GM12873 (cell line): Measurements from ENCODE around the gene MEX3A.

Source experiments
- TF ChIP-seq, protein P1 (sequence below): IDR thresholded peaks from 2 replicates; pipeline ENCODE4 v1.5.1; 2012; ENCODE audit warnings: low read depth, mild to moderate bottlenecking, moderate library complexity, low read length, control low read depth; ENCODE audit not compliant: insufficient read depth; ENCODE audit errors: missing control alignments

The MEX3A gene

DNA sequence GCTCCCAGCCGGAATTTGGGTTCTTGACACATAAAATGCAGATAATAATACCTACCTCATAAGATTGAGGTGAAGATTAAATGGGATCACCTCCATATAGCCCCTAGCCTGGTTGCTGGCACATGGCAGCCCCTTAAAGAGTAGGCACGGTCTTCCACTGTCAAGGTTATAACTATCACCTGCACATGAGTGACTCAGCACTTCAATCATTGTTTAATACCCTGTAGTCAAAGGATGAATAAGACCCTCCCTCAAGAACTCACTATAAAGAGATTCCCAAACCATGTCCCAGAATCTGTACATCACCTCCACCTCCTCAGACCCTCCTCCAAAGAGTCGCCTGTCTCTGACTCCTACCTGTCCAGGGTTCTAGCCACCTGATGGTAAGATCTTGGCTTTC is 25.8 kb upstream of the MEX3A start:
- TF ChIP-seq, protein P1, sequence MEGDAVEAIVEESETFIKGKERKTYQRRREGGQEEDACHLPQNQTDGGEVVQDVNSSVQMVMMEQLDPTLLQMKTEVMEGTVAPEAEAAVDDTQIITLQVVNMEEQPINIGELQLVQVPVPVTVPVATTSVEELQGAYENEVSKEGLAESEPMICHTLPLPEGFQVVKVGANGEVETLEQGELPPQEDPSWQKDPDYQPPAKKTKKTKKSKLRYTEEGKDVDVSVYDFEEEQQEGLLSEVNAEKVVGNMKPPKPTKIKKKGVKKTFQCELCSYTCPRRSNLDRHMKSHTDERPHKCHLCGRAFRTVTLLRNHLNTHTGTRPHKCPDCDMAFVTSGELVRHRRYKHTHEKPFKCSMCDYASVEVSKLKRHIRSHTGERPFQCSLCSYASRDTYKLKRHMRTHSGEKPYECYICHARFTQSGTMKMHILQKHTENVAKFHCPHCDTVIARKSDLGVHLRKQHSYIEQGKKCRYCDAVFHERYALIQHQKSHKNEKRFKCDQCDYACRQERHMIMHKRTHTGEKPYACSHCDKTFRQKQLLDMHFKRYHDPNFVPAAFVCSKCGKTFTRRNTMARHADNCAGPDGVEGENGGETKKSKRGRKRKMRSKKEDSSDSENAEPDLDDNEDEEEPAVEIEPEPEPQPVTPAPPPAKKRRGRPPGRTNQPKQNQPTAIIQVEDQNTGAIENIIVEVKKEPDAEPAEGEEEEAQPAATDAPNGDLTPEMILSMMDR, result no peak

DNA sequence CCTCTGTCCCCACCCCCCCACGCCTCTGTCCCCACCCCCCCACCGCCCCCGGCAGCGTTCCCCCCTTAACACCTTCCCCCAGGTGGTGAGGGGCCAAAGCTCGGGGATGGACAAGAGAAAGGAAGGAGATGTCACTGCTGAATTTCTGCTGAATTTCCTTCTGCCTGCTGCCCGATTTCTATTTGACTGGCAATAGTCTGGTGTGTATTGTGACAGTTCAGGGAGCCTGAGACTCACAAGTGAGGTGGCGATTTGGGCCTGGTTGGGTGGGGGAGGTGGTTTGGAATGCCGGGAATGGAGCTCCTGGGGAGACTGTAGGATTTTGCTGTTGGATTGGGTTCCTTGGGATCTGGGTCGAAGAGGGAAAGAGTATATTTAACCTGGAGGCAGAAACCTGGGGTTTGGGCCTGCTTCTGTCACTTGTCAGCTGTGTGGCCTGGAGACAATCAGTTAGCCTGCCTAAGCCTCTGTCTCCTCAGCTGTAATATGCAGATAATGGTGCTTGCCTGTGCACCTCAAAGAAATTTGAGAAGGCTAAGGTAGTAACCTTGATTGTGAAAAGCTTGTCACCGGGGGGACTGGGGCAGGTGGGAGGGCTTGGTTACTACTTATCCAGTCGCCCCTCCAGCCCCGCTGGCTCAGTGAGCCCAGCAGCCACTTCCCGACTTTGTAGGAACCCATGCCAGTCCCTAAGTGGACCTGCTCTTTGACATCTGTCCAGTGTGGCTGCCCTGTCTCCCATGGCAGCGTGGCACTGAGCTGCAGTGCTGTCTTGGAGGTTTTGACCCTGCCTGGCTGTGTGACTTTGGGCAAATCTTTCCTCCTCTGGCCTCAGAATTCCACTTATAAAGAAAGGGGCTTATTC is 24.6 kb upstream of the MEX3A start:
- TF ChIP-seq, protein P1, result no peak

- TF ChIP-seq, protein P1, result no peak
Observed at GRCh38 chr1:156104861-156105832, 22.9 kb upstream of the MEX3A start.

DNA sequence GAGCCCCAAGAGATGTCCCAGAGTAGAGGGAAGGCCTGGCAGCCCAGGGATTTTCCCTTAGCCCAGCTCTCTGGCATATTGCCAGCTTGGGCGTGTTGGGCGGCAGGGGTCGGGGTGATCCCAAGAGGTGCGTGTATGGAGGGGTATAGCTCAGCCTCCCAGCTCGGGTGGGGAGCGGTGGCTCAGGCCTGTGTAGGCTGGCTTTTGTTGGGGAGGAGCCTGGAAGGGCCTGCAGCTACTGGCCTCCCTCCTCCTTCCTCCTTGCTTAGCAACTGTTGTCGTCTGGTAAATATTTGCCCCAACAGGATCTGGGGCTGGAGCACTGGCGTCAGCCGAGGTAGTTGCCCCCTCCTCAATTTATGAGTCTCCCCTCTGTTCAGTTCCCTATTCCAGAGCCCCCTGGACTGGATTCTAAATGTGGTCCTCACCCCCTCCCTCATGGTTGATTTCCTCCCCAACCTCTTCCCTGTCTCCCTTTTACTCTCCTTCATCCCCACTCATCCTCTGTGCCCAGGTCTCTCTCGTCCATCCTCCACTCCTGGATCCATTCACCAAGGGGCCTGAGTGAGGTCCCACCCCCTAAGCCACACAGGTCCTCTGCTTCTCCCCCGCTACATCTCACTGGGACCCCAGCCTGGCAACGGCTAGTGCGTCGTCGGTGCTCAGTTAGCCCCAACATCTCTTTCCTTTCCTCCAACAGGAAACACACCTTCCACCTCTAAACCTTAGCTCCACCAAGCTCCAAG is 22.0 kb upstream of the MEX3A start:
- TF ChIP-seq, protein P1, result no peak

DNA sequence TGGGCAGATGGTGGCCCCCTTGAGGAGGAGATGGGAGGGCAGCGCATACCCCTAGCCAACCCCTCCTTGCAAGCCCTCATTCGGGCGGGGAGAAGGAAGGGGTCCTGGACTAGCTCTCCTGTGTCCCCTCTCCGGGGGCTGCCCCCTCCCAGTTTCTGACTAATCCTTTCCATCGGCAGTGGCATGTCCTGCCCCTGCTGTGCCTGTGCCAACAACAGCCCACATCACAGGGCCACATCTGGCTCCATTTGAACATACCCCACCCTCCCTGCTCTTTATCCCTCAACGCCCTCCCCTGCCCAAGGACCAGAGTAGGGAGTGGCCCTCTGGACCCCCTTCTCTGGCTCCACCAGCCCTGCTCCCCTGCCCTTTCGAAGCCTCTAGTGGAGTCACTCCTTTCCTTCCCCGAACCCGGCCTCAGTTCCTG is 21.3 kb upstream of the MEX3A start:
- TF ChIP-seq, protein P1, result no peak

DNA sequence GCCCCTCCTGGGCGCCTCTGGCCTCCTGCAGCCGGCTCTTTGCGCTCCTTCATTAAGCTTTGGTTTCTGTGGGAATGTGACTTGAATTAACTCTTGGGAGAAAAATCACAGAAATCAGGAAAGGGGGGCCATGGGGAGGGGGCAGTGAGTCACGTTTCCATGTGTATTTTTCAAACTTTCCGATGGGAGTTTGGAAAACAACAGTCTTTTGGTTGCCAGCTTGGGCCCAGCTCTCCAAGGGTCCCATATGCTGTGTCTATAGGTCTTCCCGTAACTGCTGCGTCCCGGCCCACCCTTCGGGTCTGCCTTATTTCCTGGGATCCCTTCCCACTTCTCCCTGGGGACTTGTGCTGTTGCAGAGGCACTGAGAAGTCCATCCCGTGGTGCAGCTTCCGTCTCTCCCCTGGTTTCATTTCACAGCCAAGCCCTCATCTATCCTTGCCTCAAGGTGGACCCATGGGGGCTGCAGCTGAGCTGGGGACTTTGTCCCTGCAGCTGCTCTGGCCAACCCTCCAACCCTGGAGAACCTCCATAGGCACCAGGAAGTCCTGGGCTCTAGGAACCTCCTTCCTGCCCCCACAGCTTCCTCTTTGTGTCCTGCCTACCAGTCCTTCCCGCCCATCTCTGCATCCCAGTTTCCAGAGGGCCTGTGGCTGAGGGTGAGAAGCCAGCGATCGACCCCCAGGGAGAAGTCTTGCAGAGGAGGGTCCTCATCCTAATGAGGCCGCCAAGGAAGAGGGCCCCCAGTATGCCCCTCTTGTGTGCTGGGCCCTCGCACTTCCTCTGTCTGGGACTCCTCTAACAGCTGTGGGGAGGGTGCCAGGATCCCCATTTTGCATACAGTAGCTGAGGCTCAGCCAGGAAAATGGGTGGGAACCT is 20.6 kb upstream of the MEX3A start:
- TF ChIP-seq, protein P1, result no peak
